HG02970 (cell line): ENCODE data around the gene CCDC158.
"Not testable (repeated sequence)": the region's sequence is repeated elsewhere in the genome, so short reads cannot be mapped to it uniquely, and the experiment has no call there.

Experiments
- ATAC-seq: cut with Tn5 transposase; IDR thresholded peaks from one replicate; pipeline ENCODE4 v1.9.1; 2021; ENCODE audit warnings: mild to moderate bottlenecking, moderate library complexity, moderate number of reproducible peaks; ENCODE audit not compliant: unreplicated experiment, low FRiP score

Gene CCDC158

GRCh38 chr4:76430519-76431388, 9.8 kb upstream of the CCDC158 start:
- no peak for ATAC-seq

- ATAC-seq = no peak
Observed at GRCh38 chr4:76429636-76430035, 8.7 kb upstream of the CCDC158 start.

DNA sequence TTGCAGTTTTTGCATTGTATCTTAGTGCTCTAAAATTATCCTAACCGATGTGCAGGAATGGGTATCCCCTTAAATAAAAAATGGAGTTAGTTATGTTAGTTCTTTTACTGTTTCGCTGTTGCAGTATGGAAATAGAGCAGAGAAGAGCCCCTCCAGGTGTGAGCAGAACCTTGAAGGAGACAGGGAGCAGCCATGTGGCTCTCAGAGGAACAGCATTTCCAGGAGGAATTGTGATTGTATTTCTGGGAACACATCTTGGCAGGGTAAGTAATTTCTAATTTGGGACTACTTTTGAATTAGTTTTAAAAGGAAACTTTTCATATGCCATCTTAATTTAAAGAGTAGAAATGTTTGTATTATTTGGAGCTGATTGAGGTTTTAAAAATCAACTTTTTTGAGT, 5.3 kb upstream of the CCDC158 start:
- no peak for ATAC-seq

DNA sequence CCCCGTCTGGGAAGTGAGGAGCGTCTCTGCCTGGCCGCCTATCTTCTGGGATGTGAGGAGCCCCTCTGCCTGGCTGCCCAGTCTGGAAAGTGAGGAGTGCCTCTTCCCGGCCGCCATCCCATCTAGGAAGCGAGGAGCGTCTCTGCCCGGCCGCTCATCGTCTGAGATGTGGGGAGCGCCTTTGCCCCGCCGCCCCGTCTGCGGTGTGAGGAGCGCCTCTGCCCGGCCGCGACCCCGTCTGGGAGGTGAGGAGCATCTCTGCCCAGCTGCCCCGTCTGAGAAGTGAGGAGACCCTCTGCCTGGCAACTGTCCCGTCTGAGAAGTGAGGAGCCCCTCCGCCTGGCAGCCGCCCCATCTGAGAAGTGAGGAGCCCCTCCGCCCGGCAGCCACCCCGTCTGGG, 2.2 kb upstream of the CCDC158 start:
- ATAC-seq = not testable (repeated sequence)

GRCh38 chr4:76420188-76420761, 666 bp downstream of the CCDC158 start:
- ATAC-seq = no peak

- ATAC-seq = no peak
Observed at GRCh38 chr4:76410636-76411035, 10.3 kb downstream of the CCDC158 start.

DNA sequence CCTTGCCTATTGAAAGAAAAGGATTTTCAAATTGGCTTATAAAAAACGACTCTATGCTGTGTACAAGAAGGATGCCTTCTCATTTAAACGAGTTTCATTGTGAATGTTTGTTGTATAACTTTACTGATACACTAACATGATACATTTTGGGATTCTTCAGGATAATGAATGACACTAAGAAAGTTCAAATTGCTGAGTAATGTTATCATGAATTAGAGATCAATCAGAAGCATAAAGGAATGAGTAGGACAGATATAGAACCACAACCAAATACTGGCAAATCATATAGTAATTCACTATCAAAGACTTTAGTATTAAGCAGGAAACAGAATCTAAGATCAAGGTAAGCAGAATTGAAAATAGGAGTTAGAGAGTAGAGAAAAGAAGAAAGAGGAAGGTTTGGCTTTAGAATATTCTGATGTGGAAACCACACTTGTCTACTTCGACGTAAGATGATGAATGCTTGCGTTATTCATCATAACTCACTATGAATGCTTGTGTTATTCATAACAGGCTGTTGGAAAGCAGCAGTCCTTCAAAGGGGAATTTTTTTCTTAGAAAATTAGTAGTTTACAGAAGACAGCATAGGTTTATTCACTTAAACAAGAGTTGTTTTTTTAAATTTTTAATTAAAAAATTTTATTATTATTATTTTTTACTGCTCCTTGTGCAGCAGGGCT, 13.4 kb downstream of the CCDC158 start:
- no peak for ATAC-seq

DNA sequence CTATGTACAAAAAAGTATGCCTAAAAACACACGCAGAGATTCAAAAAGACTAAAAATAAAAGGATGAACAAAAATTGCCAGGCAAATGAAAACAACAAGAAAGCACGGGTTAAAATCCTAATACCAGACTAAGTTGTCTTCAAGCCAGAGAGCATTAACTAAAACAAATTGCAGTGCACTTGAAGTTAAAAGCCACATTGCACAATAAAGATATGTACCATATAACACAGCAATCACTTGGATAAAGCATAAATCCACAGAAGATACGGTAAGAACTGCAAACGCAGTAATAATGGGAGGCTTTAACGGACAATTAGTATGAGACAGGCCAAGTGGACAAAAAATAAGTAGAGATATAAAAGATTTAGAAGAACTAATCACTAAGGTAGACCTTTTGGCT, 14.9 kb downstream of the CCDC158 start:
- ATAC-seq = no peak

GRCh38 chr4:76401654-76402053, 19.3 kb downstream of the CCDC158 start:
- ATAC-seq = no peak

GRCh38 chr4:76388160-76388908, 32.6 kb downstream of the CCDC158 start:
- ATAC-seq = no peak

DNA sequence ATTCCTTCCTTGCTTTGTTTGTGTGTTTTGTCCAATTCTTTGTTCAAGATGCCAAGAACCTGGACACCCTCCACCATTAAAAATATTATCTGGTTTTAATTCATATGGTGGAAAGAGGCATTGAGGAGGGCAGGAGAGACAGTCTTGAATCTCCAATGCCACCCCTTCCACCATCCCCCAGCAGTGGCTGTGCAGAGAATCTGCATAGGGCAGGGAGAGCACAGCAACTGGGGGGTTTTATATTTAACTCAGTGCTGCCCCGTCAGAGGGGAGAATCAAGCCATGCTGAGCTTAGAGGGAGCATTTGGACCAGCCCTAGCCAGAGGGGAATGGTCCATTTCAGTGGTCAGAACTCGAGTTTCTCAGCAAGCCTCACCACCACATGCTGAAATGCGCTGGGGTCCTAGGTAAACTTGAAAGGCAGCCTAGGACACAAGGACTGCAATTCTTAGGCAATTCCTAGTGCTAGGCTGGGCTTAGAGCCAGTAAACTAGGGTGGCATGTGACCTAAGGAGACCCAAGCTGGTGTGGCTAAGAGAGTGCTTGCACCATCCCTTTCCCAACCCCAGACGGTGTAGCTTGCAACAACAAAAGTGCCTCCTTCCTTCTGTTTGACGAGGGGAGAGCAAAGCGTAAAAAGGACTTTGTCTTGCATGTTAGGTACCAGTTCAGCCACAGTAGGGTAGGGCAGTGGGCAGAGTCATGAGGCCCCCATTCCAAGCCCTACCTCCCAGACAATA, 34.2 kb downstream of the CCDC158 start:
- ATAC-seq = no peak

DNA sequence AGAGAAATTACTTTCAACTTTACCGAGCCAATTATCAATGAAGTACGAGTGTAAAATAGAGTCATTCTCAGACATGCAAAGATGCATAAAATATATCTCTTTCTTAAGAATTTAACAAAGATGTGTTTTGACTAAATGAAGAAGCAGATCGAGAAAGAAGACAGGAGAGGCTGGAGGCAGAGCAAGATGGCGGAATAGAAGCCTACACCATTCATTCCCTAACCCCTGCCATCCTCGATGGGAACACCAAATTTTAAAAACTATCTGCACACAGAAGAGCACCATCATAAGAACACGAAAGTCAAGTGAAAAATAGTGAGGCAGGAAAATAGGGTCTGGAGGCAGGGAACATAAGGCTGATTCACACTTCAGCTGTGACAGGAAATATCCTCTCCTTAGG, 35.0 kb downstream of the CCDC158 start:
- no peak for ATAC-seq

- ATAC-seq = no peak
Observed at GRCh38 chr4:76384052-76384451, 36.9 kb downstream of the CCDC158 start.

DNA sequence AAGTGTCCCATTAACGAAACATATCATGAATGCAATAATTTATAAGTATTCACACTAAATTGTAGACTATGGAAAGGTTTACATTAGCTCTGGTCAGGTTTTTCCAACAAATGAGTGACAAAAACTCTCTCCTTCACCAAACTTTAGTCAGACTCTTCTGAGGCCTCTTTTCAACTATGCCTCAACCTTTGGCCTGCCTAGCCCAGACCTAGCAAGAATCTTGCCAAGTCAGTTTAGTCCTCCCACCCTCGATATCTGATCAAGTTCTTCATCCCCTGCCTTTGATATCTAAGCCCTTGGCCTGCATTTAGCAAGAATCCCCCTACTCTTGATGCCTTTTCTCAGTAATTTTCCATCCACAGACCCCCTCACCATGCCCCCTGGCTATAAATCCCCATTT, 37.9 kb downstream of the CCDC158 start:
- no peak for ATAC-seq

GRCh38 chr4:76381986-76382385, 39.0 kb downstream of the CCDC158 start:
- ATAC-seq = no peak

GRCh38 chr4:76380561-76380960, 40.4 kb downstream of the CCDC158 start:
- ATAC-seq = no peak

DNA sequence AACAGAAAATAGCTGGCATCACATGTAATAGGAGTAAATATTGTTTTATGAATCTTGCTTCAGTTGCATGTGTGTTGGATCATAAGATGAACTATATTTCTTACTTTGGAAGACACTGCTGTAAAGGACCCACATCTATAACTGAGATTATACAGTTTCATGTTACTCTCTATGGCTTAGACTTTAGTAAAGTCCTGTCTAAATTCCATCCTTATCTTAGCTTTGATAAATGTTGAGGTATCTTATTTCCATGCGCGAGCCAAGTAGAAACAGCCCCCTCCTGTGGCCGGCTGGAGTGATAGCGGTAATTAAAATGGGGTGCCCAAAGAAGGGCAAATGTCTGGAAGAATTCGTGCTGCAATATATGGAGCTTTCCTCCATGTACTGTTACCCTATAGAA, 43.0 kb downstream of the CCDC158 start:
- ATAC-seq = no peak

GRCh38 chr4:76377481-76377901, 43.5 kb downstream of the CCDC158 start:
- ATAC-seq = no peak

DNA sequence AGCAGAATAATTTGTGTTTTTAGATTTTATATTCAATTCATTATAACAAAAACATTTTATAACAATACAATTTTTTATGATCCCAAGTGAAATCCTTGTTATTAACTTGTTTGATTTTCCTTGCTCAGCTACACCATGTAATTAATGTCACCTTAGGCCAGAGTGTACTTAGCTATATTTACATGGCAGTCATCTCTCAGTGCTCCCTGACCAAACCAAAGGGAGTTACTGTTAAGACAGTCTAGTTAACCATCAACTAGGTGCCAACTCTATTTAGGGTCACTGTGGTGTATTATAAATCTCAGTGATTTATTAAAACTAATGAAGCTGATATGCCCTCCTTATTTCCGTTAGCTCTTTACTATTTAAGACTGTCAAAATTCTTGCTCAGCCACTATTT, 44.4 kb downstream of the CCDC158 start:
- no peak for ATAC-seq

DNA sequence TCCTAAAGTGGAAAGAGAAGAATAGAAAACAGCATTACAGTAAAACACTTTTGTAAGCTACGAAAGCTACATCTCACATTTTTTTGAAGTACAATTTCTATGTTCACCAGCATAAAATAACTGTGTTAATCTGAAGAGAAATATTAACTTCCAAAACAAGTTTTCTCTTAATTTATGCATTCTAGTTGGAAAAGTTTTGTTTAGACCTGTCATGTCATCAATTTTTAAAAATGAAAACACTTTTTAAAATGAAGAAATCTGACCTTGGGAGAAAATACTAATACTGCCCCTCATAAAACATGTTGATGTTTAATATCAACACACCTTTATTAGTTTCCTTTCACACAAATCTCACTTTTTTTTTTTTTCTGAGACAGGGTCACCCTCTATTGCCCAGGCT, 45.2 kb downstream of the CCDC158 start:
- no peak for ATAC-seq
